ENCODE data around the gene ITPR2. TPM values are rescaled to one million over a fixed set of nuclear protein-coding genes. Genes with fewer than 3 reads are reported as not detected.

ITPR2 gene
- total and polyA plus RNA-seq, 2 of the 8 experiments (the other 6 are each of a cell fraction or from before 2014, with no cell fraction given): 4.1 to 48.3 TPM

- H3K23ac ChIP-seq (ENCODE audit: insufficient read length): no peak overlapping the region
- POLR2A ChIA-PET (ENCODE audit: partially characterized antibody): no interaction called here
- H4K20me1 ChIP-seq (replicated peaks in 1 of 2; ENCODE audit: control insufficient read depth in 1 of 2, insufficient read depth in 2 of 2, low read length in 2 of 2): no peaks in the 10 kb centered on the region
- FAIRE-seq (no peak), DNase-seq (ENCODE audit: low read depth in 1 of 2, low spot score in 2 of 2) (no peak)
- no peak overlapping the region for H3K14ac ChIP-seq (ENCODE audit: insufficient read length)
- no peak overlapping the region for H2BK12ac ChIP-seq (ENCODE audit: low read depth, low read length)
- no peak overlapping the region for H4K8ac ChIP-seq (ENCODE audit: extremely low read depth, insufficient read depth, low read length)
- no peak overlapping the region for H3K27ac ChIP-seq (ENCODE audit: low read depth, low read length)
- CTCF ChIA-PET (ENCODE audit: partially characterized antibody): interaction anchor here (0.7 to 1.5 kb wide), 2 partner anchors 139 to 968 kb away, joined by 3 read pairs; no protein-coding TSS in a partner anchor
- H2BK15ac ChIP-seq (ENCODE audit: low read length): no peak overlapping the region
- H3K9me3 ChIP-seq (ENCODE audit: insufficient read depth in 2 of 2, low read depth in 1 of 2, low read length in 1 of 2): no peaks in the 10 kb centered on the region
- TF ChIP-seq USF2 (IDR thresholded peaks at IDR 0.05; ENCODE audit: low read length): no peak
- no peak overlapping the region for H2BK20ac ChIP-seq (ENCODE audit: low read length)
- no peak overlapping the region for H4K5ac ChIP-seq (ENCODE audit: insufficient read length, low read depth, low read length)
- no peak overlapping the region for H2BK5ac ChIP-seq (ENCODE audit: low read depth, low read length)
- 92% methylated on average over 10 of the region's 12 CpGs; no CpG with 5 or more reads in 1 of the 2 experiments for WGBS, 2 experiments (ENCODE audit: extremely low coverage in 1 of 2, insufficient coverage in 1 of 2, insufficient read length in 1 of 2, insufficient replicate concordance in 2 of 2, low coverage in 1 of 2, low lambda C conversion rate in 2 of 2, missing lambda C conversion rate in 1 of 2)
- no peak overlapping the region for H3K4me2 ChIP-seq (ENCODE audit: insufficient read depth in 1 of 2, low read depth in 2 of 2, low read length in 2 of 2)
- H3K18ac ChIP-seq (ENCODE audit: extremely low read depth, low read length): no peak overlapping the region
- no peaks in the 10 kb centered on the region for H3K27me3 ChIP-seq (replicated peaks in 1 of 4; ENCODE audit: control insufficient read depth in 3 of 4, extremely low read depth in 1 of 4, insufficient read depth in 3 of 4, low read length in 3 of 4)
- no peak overlapping the region for H3K56ac ChIP-seq (replicated peaks; ENCODE audit: insufficient read length, low read depth, low read length)
- H3K9ac ChIP-seq (replicated peaks in 1 of 4; ENCODE audit: extremely low read depth in 1 of 4, low read depth in 3 of 4, low read length in 3 of 4): no peak overlapping the region
- H2AK5ac ChIP-seq (ENCODE audit: low read depth, low read length): no peak overlapping the region
- no peak overlapping the region for H4K91ac ChIP-seq (replicated peaks; ENCODE audit: insufficient read length, low read length)
- H3K4me3 ChIP-seq (ENCODE audit: extremely low read depth in 1 of 4, insufficient read depth in 2 of 4, low read depth in 3 of 4, low read length in 4 of 4): no peak overlapping the region
- H3K4me1 ChIP-seq (replicated peaks in 1 of 4; ENCODE audit: control insufficient read depth in 3 of 4, insufficient read depth in 4 of 4, low read length in 3 of 4): no peaks in the 10 kb centered on the region
- H3K36me3 ChIP-seq (ENCODE audit: control insufficient read depth in 2 of 4, insufficient read depth in 4 of 4, low read length in 3 of 4): no peaks in the 10 kb centered on the region; a peak in 2 of 8 replicates
- no peaks in the 10 kb centered on the region for H3K79me2 ChIP-seq (ENCODE audit: control insufficient read depth in 1 of 2, insufficient read depth in 2 of 2, low read length in 2 of 2)
- no peak overlapping the region for H3K4ac ChIP-seq (replicated peaks; ENCODE audit: insufficient read length, low read depth, low read length)
- H3K79me1 ChIP-seq (ENCODE audit: low read depth, low read length): no peaks in the 10 kb centered on the region
- H2AFZ ChIP-seq (ENCODE audit: low read length): no peak overlapping the region
- H3K23me2 ChIP-seq (ENCODE audit: low read depth, low read length): no peaks in the 10 kb centered on the region
- H2BK120ac ChIP-seq (replicated peaks; ENCODE audit: low read depth, low read length): no peak overlapping the region
These were observed 224.7 kb downstream of the ITPR2 start for GRCh38 chr12:26608273-26608672.
